Activated CD8-positive, alpha-beta memory T cell treated with anti-CD3 and anti-CD28 coated beads for 36 hours (primary cell): Measurements from ENCODE around the gene KLHDC7B. TPM values are rescaled to one million over a fixed set of nuclear protein-coding genes. Genes with fewer than 3 reads are reported as not detected.

Experiments
- CTCF ChIA-PET: fragments of 350-600 bp; sonication (Branson Sonifier 250); formaldehyde crosslinking; loops from one replicate; lab custom pipeline; 2021; ENCODE audit warnings: antibody characterized with exemption; lab: Charles Lee
- POLR2A ChIA-PET: fragments of 350-600 bp; sonication (Branson Sonifier 250); formaldehyde crosslinking; loops from one replicate; lab custom pipeline; 2021; ENCODE audit warnings: antibody characterized with exemption; lab: Charles Lee
- total RNA-seq, 2 experiments: library from RNA; stranded (reverse); gene quantifications; one replicate each; pipeline ENCODE4 v1.2.3, GENCODE V29; 2021

Gene KLHDC7B
- total RNA-seq, 2 experiments from 2014 or later = 5.9 to 6.1 TPM

DNA sequence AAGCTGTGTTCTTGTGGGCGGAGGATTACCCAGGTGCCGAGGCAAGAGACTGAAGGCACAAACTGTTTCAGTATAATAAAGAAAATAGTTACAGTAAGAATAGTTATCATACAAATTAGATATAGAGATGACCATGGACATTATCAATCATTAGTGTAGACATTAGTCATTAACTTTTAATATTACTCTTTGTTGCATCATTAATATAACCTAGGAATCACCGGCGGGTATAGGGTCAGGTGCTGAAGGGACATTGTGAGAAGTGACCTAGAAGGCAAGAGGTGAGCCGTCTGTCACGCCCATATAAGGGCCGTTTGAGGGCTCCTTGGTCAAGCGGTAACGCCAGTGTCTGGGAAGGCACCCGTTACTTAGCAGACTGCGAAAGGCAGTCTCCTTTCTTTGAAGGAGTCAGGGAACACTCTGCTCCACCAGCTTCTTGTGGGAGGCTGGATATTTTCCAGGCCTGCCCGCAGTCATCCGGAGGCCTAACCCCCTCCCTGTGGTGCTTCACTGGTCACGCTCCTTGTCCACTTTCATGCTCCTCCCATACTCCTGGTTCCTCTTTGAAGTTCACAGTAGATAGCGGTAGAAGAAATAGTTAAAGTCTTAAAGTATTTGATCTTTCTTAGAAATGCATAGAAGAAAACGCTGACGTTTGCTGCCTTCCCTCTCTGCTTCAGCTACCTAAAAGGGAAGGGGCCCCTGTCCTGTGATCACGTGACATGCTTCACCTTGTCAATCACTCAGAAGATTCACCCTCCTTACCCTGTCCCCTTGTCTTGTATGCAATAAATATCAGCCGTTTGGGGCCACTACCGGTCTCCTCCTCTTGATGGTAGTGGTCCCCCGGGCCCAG lies 11.6 kb upstream of the KLHDC7B start:
- CTCF ChIA-PET = interaction anchor here (2.2 kb wide), 1 partner anchor 8 kb away, joined by 7 read pairs; the partner anchor contains the start of gene SCO2
- POLR2A ChIA-PET = interaction anchor here (0.6 kb wide), 1 partner anchor 87 kb away, joined by 3 read pairs; no protein-coding TSS in a partner anchor

DNA sequence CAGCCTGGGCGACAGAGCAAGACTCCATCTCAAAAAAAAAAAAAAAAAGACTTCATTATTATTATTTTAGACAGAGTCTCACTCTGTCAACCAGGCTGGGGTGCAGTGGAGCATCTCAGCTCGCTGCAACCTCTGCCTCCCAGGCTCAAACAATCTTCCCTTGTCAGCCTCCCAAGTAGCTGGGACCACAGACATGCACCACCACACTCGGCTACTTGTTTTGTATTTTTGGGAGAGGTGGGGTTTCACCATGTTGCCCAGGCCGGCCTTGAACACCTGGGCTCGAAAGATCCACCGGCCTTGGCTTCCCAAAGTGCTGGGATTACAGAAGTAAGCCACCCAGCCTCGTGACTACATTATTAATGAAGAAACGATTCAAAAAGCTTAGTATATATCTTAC lies 10.6 kb upstream of the KLHDC7B start:
- POLR2A ChIA-PET = interaction anchor here (0.6 kb wide), 1 partner anchor 86 kb away, joined by 3 read pairs; no protein-coding TSS in a partner anchor
- CTCF ChIA-PET = interaction anchor here (1.8 to 2.2 kb wide), 2 partner anchors 9 to 86 kb away, joined by 5 to 7 read pairs; partner anchors contain the start of gene SCO2

DNA sequence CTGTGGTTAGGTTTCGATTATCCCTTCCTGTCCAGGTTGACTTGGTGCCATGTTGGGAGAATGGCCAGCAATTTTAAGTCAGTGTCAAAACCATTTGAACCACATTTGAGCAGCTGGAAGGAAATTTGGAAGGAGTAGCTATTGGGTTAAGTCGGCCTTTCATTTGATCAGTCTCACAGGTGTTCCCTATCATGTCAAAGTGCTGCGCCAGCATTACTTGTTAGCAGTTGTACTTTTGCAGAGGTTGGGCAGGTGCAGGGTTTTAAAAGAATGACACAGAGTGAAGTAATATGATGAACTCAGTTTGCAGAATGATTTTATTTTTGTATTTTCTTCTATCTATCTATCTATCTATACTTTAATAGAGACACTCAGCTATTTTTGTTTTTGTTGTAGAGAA lies 9.5 kb upstream of the KLHDC7B start:
- POLR2A ChIA-PET = no interaction called here
- CTCF ChIA-PET = interaction anchor here (0.7 to 2.2 kb wide), 4 partner anchors 11 to 194 kb away, joined by 3 to 7 read pairs (median 4); partner anchors contain the start of gene SCO2

DNA sequence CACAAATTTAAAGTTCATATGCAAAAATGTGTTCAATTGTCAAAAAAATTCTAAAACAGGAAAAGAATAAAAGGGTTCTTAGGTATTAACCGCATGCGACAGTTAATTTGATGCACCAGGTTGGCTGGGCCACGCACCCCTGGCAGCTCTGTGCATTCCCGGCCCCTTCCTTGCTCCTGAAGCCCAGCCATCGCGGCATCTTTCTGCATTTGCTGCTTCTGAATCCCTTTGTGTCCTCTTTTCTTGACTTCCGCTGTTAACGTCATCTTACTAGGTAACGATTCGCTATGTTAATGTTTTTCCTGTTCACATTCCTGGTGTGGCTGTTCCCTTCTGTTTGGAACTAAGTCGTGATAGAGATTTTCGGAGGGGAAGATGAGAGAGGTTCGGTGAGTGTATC lies 7.9 kb upstream of the KLHDC7B start:
- CTCF ChIA-PET = interaction anchor here (2.8 to 3.4 kb wide), 4 partner anchors 10 to 83 kb away, joined by 12 to 27 read pairs (median 18); partner anchors contain the start of genes SCO2 and SYCE3
- POLR2A ChIA-PET = interaction anchor here (0.6 to 5.7 kb wide), 3 partner anchors 9 to 86 kb away, joined by 3 to 93 read pairs (median 32); partner anchors contain the start of genes SCO2 and TYMP

DNA sequence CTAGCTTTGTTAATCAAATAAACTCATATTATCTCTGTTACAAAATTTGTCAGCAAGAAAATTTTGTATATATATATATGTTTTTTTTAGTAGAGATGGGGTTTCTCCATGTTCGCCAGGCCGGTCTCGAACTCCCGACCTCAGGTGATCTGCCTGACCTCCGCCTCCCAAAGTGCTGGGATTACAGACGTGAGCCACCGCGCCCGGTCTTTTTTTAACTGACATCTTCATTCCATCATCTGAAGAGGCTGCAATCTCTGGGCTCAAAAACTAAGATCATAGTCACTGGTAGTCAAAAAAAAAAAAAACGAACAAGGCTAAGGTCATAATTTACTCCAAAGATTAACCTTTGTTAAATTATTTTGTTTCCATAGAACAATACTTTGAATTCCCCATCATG lies 5.3 kb upstream of the KLHDC7B start:
- CTCF ChIA-PET = interaction anchor here (1.0 to 3.4 kb wide), 6 partner anchors 10 to 81 kb away, joined by 3 to 14 read pairs (median 6); partner anchors contain the start of gene SYCE3
- POLR2A ChIA-PET = interaction anchor here (0.6 to 5.7 kb wide), 6 partner anchors 8 to 88 kb away, joined by 3 to 93 read pairs (median 12); partner anchors contain the start of genes ARSA, SCO2 and TYMP

DNA sequence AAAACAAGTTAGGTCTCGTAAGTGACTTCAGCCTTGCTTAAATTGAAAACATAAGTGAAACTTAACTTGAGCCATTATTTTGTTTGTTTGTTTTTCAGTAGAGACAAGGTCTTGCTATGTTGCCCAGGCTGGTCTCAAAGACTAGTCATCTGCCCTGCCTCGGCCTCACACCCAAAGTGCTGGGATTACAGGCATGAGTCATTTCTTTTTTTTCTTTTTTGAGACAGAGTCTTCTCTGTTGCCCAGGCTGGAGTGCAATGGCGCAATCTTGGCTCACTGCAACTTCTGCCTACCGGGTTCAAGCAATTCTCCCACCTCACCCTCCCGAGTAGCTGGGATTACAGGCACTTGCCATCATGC lies 4.1 kb upstream of the KLHDC7B start:
- POLR2A ChIA-PET = interaction anchor here (5.7 kb wide), 1 partner anchor 13 kb away, joined by 93 read pairs; the partner anchor contains the start of genes SCO2 and TYMP
- CTCF ChIA-PET = interaction anchor here (0.9 to 1.7 kb wide), 4 partner anchors 9 to 79 kb away, joined by 3 to 6 read pairs (median 4); partner anchors contain the start of gene SCO2

DNA sequence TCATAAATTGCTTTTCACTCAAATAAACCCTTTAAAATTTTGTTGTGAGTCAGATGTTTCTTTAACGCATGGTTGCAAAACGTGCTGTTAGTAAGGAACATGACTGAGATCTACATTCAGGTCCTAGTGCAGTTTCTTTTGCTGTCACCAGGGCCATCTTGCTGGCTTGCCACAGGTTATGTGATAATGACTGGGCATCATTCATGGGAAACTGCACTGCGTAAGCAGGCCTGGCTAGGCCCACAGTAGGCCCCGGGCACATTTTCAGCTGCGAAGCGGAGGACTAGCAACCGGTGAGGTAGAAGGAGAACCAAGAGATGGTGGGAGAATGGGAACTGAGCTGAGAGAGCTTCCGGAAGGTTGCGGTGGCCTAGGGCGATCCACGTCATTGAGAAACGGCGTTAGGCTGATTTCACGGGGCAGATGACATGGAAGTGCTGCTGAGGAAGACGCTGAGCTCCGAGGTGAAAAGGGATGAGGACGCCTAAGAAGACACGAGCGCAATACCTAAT lies 3.2 kb upstream of the KLHDC7B start:
- POLR2A ChIA-PET = interaction anchor here (0.5 to 5.7 kb wide), 2 partner anchors 14 to 78 kb away, joined by 3 to 93 read pairs; partner anchors contain the start of genes SCO2 and TYMP
- CTCF ChIA-PET = interaction anchor here (0.9 to 1.5 kb wide), 3 partner anchors 17 to 79 kb away, joined by 3 to 7 read pairs (median 4); partner anchors contain the start of genes SCO2 and SYCE3

DNA sequence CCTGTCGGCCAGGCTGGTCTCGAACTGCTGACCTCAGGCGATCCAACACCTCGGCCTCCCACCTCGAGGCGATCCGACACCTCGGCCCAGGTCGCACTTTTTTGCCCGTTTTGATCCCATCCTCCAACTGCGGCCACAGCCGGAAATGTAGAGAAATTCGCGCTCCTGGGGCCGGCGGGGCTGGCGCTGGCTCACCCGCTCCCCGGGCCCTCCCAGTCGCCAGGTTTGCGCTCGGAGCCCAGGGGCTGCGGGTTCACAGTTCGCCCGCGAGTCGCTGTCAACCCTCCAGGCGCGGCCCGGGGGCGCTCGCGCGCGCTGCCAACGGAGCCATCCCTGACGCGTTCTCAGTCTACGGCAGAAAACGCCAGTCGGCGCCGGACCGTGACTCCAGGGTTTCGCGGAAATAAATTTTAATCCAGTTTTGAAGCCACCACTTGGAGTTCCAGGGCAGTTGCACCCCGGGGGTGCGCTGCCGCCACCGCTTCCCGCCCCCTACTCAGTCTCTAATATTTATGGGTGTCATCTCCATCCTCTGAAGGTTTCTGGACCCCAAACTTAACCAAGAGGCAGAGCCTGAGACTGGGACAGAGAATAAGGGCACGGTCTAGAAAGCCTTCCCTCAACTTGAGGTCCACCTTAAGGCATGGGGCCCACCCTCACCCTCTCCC lies 1.5 kb upstream of the KLHDC7B start:
- POLR2A ChIA-PET = interaction anchor here (1.0 to 1.8 kb wide), 3 partner anchors 13 to 19 kb away, joined by 4 to 10 read pairs (median 10); partner anchors contain the start of genes SCO2 and SYCE3
- CTCF ChIA-PET = interaction anchor here (0.9 to 2.9 kb wide), 4 partner anchors 16 to 76 kb away, joined by 4 to 14 read pairs (median 7); partner anchors contain the start of genes SCO2 and SYCE3

DNA sequence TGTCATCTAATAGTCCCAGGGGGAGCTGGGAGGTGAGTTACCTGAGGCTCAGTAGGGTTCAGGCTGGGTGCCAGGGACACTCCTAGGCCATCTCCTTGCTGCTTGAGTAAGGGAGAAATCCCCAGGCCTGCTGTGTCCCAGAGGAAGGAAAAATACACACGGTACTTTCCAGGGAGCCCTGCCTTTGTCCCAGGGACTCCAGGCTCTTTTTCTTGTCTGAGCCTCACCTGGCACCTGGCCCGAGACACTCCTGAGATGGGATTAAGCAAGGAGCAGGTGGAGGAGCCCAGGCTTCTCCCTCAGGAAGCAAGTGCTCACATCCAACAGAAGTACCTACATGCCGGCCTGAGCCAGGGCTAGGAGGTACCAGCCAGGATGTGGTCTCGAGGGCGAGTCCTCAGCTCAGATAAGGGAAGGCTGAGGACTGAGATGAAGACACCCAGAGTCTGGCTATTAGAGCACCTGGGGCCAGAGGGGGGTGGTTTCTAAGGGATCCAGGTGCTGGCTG lies 899 bp upstream of the KLHDC7B start:
- ChIA-PET POLR2A (interaction anchor here (1.0 to 1.8 kb wide), 3 partner anchors 13 to 19 kb away, joined by 4 to 10 read pairs (median 10); partner anchors contain the start of genes SCO2 and SYCE3), CTCF (interaction anchor here (0.9 to 2.9 kb wide), 5 partner anchors 16 to 84 kb away, joined by 3 to 14 read pairs (median 4); partner anchors contain the start of genes SCO2 and SYCE3)

DNA sequence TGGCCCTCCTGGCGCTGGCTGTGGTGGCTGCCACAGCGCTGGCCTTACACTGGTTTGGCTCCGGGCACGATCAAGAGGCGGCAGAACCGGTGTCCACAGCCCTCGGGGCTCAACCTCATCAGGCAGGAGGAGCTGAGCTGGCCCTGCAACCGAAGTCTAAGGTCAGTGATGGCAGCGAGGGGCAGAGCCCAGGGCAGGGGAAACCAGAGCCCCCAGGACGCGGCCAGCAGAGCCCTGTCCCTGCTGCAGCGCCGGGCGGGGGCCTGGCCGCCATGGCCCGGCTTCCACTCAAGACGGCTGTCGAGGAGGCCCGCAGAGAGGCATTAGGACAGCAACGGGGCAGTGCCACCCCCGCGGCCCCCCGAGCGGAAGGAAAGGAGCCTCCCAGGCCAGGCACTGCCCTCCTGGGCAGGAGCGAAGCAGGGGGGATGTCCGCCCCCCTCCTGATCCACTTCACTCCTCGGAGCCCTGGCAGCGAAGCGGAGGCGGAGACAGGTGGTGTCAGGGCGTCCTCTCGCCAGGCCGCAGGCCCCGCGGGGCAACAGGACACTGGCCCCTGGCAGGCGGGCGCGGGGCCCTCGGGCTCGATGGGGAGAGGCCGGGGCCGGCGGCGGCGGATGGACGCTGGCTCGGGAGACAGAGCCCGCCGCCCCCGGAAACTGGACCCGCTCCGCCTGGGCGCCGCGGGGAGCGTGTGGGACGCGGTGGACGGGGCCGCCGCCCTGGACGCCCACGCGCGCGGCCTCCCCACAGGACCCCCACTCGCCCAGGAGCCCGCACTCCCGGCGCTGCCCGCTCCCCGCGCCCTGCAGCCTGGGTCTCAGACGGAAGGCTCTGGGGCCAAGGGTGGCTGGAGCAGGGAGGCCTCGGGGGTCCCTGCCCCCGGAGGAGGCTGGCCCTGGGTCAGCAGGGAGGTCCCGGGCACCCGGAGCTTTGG lies 895 bp downstream of the KLHDC7B start:
- ChIA-PET CTCF (interaction anchor here (0.9 to 5.3 kb wide), 6 partner anchors 9 to 74 kb away, joined by 3 to 38 read pairs (median 6); partner anchors contain the start of genes SCO2 and SYCE3), POLR2A (interaction anchor here (1.5 to 2.4 kb wide), 4 partner anchors 15 to 36 kb away, joined by 7 to 16 read pairs (median 11); partner anchors contain the start of genes CHKB and SCO2)

DNA sequence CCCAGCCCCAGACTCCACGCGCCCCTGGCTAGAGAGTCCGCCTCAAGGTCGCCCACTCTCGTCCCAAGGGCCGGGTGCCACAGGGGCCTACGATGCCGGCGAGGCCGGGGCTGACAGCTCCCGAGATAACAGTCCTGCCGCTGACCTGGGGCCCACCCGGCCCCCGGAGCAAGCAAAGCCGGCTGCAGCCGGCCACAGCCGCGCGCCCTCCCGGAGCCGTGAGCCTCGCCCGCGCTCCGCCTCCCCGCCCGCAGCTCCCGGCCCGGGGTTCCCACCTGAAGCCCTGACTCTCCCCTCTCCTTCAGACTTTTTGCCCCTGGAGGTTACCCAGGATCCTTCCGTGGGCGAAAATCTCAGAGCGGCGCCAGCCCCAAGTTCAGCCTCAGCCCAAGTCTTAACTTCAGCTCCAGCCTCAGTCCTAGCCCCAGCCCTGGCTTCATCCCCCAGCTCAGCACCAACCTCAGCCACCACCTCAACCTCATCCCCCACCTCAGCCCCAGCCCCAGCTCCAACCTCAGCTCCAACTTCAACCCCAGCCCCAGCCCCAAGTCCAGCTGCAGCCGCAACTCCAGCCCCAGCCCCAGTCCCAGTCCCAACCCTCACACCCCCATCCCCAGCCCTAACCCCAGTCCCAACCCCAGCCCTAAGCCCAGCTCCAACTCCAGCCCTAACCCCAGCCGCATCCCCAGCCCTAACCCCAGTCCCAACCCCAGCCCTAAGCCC lies 1.7 kb downstream of the KLHDC7B start:
- ChIA-PET CTCF (interaction anchor here (1.0 to 5.3 kb wide), 8 partner anchors 8 to 80 kb away, joined by 3 to 38 read pairs (median 5); partner anchors contain the start of genes ARSA, SCO2 and SYCE3), POLR2A (interaction anchor here (0.9 to 2.5 kb wide), 8 partner anchors 8 to 74 kb away, joined by 3 to 36 read pairs (median 10); partner anchors contain the start of genes CHKB, LMF2, NCAPH2 and SCO2)

DNA sequence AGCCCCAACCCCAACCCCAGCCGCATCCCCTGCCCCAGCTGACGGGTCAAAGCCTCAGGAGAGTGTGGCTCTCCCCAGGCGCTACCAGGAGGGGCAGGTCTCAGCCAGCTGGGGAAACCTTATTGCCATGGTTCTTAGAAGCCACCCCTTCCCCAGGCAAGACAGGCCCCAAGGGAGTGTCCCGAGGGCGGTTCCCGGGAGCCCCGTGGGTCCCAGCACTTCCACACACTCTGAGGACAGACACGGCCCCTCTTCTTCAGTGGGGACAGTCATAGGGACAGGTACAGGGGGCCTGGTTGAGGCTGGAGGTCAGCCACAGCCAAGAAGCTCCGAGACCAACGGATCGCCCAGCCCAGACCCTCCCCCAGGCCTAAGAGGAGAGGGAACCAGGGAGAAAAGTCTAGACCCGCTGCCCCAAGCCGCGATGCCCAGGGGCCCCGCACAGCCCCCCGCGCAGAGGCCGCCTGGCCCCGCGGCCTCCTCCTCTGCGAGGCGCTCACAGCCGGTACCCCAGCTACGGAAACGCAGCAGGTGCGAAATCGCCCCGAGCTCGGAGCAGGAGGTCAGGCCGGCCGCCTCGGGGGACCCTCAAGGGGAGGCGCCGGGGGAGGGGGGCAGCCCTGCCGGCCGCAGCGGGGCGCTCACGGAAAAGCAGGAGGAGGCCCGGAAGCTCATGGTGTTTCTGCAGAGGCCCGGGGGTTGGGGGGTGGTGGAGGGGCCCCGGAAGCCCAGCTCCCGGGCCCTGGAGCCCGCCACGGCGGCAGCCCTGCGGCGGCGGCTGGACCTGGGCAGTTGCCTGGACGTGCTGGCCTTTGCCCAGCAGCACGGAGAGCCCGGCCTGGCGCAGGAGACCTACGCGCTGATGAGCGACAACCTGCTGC lies 2.6 kb downstream of the KLHDC7B start:
- CTCF ChIA-PET = interaction anchor here (1.0 to 5.3 kb wide), 9 partner anchors 9 to 80 kb away, joined by 3 to 38 read pairs (median 5); partner anchors contain the start of genes ARSA, SCO2 and SYCE3
- POLR2A ChIA-PET = interaction anchor here (0.8 to 2.5 kb wide), 12 partner anchors 9 to 206 kb away, joined by 3 to 36 read pairs (median 5); partner anchors contain the start of genes ARSA, CHKB, LMF2 and NCAPH2

DNA sequence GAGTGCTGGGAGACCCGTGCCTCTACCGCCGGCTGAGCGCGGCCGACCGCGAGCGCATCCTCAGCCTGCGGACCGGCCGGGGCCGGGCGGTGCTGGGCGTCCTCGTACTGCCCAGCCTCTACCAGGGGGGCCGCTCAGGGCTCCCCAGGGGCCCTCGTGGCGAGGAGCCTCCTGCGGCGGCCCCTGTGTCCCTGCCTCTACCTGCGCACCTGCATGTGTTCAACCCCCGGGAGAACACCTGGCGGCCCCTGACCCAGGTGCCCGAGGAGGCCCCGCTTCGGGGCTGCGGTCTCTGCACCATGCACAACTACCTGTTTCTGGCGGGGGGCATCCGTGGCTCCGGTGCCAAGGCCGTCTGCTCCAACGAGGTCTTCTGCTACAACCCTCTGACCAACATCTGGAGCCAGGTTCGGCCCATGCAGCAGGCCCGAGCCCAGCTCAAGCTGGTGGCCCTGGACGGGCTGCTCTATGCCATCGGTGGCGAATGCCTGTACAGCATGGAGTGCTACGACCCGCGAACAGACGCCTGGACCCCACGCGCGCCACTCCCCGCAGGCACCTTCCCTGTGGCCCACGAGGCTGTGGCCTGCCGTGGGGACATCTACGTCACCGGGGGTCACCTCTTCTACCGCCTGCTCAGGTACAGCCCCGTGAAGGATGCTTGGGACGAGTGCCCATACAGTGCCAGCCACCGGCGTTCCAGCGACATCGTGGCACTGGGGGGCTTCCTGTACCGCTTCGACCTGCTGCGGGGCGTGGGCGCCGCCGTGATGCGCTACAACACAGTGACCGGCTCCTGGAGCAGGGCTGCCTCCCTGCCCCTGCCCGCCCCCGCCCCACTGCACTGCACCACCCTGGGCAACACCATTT lies 3.5 kb downstream of the KLHDC7B start:
- ChIA-PET POLR2A (interaction anchor here (0.8 to 2.5 kb wide), 10 partner anchors 10 to 207 kb away, joined by 3 to 36 read pairs (median 5); partner anchors contain the start of genes ARSA, CHKB, LMF2 and NCAPH2), CTCF (interaction anchor here (0.6 to 5.3 kb wide), 9 partner anchors 8 to 72 kb away, joined by 3 to 38 read pairs (median 6); partner anchors contain the start of genes SCO2 and SYCE3)
